Measurements from ENCODE around the gene AKNA.

AKNA gene

DNA sequence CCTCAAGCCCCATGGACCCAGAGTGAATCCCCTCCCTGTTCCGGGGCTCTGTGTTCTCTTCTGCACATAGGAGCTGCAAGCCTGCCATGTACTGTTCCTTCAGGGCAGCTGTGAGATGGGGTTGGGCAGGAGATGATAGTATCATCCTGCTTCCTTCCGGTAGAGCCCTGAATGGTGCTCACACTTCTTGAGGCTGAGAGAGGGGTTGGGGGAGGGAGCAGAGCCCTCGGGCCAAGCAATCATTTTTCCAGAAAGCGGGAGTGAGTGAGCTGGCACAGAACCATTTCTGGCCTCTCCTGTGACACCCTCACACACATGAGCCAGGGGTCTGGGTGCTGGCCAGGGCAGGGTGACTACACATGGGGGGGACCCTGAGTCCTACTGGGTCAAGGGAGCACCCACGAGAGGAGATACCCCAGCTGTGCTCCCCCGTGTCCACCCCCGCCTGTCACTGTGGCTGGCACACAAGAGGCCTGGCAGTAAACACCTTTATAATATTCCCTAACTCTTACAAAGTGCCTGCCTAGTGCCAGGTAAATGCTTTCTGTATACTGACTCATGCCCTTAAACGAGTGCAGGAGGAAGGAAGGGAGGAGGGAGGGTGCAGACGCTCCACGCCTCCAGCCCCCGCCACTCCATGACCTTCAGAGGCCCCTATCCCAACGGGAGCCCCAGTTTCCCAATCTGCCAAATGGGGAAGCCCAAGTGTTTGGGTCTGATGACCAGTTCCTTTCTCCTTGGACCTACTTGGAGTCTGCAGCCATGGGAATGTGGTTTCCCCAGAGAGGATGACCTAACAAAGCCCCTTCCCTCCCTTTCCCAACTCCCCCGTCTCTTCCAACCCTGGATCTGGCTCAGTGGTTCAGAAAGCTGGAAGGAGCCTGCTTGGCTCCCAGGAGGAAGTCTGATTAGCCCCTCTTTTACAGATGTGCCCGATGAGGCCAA, 15.5 kb downstream of the AKNA start:
- no peak overlapping the region for H3K4me3 ChIP-seq
- H3K27ac ChIP-seq = peak overlapping the region; percentile 32 to 73
- TF ChIP-seq, protein P1, sequence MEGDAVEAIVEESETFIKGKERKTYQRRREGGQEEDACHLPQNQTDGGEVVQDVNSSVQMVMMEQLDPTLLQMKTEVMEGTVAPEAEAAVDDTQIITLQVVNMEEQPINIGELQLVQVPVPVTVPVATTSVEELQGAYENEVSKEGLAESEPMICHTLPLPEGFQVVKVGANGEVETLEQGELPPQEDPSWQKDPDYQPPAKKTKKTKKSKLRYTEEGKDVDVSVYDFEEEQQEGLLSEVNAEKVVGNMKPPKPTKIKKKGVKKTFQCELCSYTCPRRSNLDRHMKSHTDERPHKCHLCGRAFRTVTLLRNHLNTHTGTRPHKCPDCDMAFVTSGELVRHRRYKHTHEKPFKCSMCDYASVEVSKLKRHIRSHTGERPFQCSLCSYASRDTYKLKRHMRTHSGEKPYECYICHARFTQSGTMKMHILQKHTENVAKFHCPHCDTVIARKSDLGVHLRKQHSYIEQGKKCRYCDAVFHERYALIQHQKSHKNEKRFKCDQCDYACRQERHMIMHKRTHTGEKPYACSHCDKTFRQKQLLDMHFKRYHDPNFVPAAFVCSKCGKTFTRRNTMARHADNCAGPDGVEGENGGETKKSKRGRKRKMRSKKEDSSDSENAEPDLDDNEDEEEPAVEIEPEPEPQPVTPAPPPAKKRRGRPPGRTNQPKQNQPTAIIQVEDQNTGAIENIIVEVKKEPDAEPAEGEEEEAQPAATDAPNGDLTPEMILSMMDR (IDR thresholded peaks at IDR 0.05) = no peak
- DNase-seq (ENCODE audit: low spot score) = no peak

DNA sequence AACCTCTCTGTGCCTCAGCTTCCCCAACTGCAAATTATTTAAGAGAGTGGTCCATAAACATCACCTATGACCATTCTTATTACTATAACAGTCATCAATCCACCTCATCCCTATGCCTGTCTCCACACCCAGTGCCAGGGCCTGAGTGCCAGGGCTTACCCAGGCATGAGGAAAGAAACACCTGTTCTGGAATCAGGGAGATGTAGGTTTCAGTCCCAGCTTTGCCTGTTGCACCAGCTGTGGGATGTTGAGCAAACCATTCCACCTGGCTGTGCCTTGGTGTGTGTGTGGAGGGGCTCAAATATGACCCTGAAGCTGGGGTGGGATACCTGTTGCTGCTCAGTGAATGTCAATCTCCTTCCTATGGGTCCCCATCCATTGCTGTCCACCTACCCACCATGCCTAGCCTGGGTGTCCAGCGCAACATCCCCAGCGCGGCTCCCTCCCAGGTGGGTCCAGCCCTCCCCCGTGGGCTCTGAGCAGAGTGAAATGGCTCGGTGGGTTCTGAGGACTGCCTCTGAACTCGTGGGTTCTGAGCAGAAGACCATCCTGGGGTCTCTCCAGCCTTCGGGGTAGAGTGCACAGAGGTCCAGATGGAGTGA, 16.3 kb downstream of the AKNA start:
- Histone ChIP-seq H3K4me3 (no peak overlapping the region), H3K27ac (peak overlapping the region; percentile 11 to 73)
- TF ChIP-seq, protein P1 (IDR thresholded peaks at IDR 0.05) = no peak
- DNase-seq (ENCODE audit: low spot score) = no peak

DNA sequence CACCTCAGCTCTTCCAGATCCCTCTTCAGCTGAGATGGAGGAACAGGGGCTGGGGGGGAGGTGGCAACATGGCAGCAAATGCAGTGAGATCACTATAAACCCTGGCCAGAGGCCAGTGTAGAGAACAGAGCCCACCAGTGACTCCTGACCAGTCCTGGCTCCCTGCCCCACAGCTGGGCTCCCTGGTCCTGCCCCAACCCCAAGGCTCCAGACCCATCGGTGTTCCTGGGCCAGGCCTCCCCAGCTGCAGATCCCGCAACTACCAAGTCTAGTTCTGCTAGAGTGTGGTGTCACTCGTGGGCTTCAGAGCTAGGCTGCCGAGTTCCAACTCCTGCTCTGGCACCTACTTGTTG, 16.8 kb downstream of the AKNA start:
- no peak overlapping the region for H3K4me3 ChIP-seq
- DNase-seq (ENCODE audit: low spot score) = no peak
- TF ChIP-seq, protein P1 (IDR thresholded peaks at IDR 0.05) = no peak
- H3K27ac ChIP-seq = peak overlapping the region; percentile 11 to 73

DNA sequence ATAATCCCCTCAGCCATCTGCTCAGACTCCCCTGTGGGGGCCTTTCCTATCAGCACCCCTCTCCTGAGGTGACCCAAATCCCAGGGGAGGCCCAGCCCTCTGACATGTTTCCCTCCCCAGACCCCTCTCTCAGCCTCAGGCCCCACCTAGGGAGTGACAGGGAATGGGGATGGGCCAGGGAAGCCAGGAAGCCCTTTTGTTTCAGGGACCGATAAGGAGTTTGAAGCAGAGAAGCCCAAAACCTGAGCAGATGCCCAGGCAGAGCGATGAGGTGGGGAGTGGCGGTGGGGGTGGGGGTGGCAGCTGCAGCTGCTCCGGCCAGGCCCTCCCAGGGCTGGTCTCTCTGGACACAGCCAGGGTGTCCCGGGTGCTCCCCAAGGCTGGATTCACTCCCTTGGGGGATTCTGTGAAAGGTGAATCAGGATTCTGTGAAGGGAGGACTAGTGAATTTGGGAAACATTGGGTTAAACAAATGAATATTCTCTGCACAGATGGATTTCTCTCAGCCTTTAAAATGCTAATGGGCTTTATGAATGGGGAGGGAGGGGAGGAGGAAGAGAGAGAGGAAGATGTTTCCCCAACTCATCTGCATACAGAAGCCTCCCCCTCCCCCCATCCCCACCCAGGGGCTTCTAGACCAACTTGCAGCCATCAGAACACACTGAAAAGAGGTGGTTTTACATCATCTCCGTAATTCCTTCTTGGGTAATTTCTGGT, 17.4 kb downstream of the AKNA start:
- H3K4me3 ChIP-seq = no peak overlapping the region
- DNase-seq (ENCODE audit: low spot score) = no peak
- TF ChIP-seq, protein P1 (IDR thresholded peaks at IDR 0.05) = no peak
- H3K27ac ChIP-seq = peak overlapping the region in 1 of 2 donors; percentile 73

DNA sequence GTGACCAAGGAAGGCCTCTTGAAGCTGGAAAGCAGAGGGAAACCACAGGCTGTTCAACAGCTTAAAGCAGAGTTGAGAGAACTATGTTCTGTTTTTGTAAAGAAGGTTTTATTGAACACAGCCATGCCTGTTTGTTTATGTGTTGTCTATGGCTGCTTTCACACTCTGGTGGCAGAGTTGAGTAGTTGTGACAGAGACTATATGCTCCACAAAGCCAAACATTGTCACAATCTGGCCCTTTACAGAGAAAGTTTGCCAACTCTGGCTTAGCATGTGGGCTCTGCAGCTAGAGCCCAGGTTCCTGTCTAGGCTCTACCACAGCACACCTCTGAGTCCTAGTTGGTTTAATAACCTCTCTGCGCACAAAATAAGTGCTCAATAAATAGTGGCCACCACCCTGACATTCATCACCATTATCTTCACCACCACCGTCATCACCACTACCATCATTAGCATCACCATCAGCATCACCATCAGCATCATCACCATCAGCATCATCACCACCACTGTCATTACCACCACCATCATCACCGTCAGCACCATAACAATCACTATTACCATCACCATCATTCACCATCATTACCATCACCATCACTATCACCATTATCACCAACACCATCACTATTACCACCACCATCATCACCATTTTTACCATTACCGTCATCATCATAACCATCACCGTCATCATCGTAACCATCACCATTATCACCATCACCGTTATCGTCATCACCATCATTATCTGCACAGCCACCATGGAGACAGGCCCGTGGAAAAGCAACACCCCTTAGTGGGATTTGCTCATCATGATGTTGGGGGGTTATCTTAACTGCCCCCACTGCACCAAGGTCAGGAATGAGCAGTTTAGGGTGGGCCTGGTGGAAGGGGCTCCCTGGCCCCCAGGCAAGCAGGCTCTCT, 18.3 kb downstream of the AKNA start:
- no peak for DNase-seq (ENCODE audit: low spot score)
- H3K27ac ChIP-seq = peak overlapping the region in 1 of 2 donors; percentile 27
- H3K4me3 ChIP-seq = no peak overlapping the region
- TF ChIP-seq, protein P1 (IDR thresholded peaks at IDR 0.05) = no peak

DNA sequence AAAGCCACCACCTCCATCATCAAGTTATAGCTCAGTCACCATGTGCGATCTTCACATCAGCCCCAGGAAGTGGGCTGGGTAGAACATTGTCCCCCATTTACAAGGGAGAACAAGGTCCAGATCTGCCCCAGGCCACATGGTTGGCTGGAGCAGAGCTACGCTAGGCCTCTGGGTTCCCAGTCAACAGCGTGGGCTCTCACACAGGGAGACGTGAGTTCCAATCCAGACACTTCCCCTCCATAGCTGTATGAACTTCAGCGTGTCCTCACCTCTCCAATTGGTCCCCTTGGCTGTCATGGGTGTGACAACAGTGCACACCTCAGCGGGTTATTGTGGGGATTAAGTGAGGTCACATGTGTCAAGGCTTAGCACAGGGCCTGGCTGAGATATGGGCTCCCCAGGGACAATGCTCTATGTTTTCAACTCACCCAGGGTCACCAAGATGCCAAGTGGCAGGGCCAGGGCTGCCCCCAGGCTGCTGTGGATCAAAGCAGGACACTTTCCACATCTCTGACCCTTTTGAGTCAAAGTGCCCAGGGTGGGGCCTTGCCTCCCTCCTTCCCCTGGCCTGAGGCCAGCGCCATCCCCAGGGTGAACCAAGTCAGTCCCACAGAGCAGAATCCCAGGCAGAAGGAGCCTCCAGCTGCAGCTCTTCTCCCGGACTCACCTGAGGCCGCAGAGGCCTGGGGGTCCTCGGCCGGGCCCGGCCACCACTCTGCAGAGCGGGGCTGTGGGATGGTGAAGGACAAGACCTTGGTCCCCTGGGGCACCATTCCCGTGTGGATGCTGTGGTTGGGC, 19.8 kb downstream of the AKNA start:
- TF ChIP-seq, protein P1 (IDR thresholded peaks at IDR 0.05) = no peak
- no peak overlapping the region for H3K4me3 ChIP-seq
- peak overlapping the region; percentile 55 to 78 for H3K27ac ChIP-seq
- DNase-seq (ENCODE audit: low spot score) = no peak

All from coronary artery (tissue), 2 donors.